Measurements from ENCODE around the gene TMEM135. TPM values are rescaled to one million over a fixed set of nuclear protein-coding genes. Genes with fewer than 3 reads are reported as not detected.

TMEM135 gene
- total RNA-seq, 1 donor from 2014 or later: 46.4 TPM

- Mint-ChIP-seq H3K9me3 (peaks cover 12% of the 10 kb centered on the region), H3K36me3 (peaks cover 7% of the 10 kb centered on the region), H3K27me3 (ENCODE audit: insufficient read depth, low read depth) (peaks cover 2% of the 10 kb centered on the region), H3K27ac (no peak overlapping the region), H3K4me1 (no peaks in the 10 kb centered on the region), H3K4me3 (no peak overlapping the region)
- TF ChIP-seq, protein P1, sequence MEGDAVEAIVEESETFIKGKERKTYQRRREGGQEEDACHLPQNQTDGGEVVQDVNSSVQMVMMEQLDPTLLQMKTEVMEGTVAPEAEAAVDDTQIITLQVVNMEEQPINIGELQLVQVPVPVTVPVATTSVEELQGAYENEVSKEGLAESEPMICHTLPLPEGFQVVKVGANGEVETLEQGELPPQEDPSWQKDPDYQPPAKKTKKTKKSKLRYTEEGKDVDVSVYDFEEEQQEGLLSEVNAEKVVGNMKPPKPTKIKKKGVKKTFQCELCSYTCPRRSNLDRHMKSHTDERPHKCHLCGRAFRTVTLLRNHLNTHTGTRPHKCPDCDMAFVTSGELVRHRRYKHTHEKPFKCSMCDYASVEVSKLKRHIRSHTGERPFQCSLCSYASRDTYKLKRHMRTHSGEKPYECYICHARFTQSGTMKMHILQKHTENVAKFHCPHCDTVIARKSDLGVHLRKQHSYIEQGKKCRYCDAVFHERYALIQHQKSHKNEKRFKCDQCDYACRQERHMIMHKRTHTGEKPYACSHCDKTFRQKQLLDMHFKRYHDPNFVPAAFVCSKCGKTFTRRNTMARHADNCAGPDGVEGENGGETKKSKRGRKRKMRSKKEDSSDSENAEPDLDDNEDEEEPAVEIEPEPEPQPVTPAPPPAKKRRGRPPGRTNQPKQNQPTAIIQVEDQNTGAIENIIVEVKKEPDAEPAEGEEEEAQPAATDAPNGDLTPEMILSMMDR (IDR thresholded peaks at IDR 0.05): no peak
- no peak for TF ChIP-seq EZH2phosphoT487 (IDR thresholded peaks at IDR 0.05)
- TF ChIP-seq EZH2 (IDR thresholded peaks at IDR 0.05): no peak
- Histone ChIP-seq H3K27ac (no peak overlapping the region), H2AFZ (replicated peaks) (no peak overlapping the region), H3K4me2 (no peak overlapping the region), H3K4me1 (no peaks in the 10 kb centered on the region), H3F3A (ENCODE audit: low read depth) (no peaks in the 10 kb centered on the region), H3K9me3 (ENCODE audit: low read depth) (no peaks in the 10 kb centered on the region), H3K9ac (no peak overlapping the region), H4K20me1 (ENCODE audit: low read depth) (no peaks in the 10 kb centered on the region), H3K27me3 (no peaks in the 10 kb centered on the region), H3K36me3 (no peaks in the 10 kb centered on the region), H3K79me2 (ENCODE audit: low read depth) (no peaks in the 10 kb centered on the region), H3K4me3 (no peak overlapping the region)
- no peak for DNase-seq (ENCODE audit: low spot score)
These were observed 193.3 kb downstream of the TMEM135 start for GRCh38 chr11:87230995-87231394.

- Histone ChIP-seq H3K79me2 (ENCODE audit: low read depth) (no peaks in the 10 kb centered on the region), H3K27ac (no peak overlapping the region), H2AFZ (replicated peaks) (no peak overlapping the region), H3K4me1 (no peaks in the 10 kb centered on the region), H3K36me3 (no peaks in the 10 kb centered on the region), H3K27me3 (no peaks in the 10 kb centered on the region), H3K4me2 (no peak overlapping the region), H3K4me3 (no peak overlapping the region), H3F3A (ENCODE audit: low read depth) (no peaks in the 10 kb centered on the region), H4K20me1 (ENCODE audit: low read depth) (no peaks in the 10 kb centered on the region), H3K9me3 (ENCODE audit: low read depth) (no peaks in the 10 kb centered on the region), H3K9ac (no peak overlapping the region)
- peaks cover 12% of the 10 kb centered on the region for H3K9me3 Mint-ChIP-seq
- no peaks in the 10 kb centered on the region for H3K4me1 Mint-ChIP-seq
- no peak for DNase-seq (ENCODE audit: low spot score)
- no peak for TF ChIP-seq EZH2 (IDR thresholded peaks at IDR 0.05)
- TF ChIP-seq, protein P1 (IDR thresholded peaks at IDR 0.05): no peak
- TF ChIP-seq EZH2phosphoT487 (IDR thresholded peaks at IDR 0.05): no peak
- H3K4me3 Mint-ChIP-seq: no peak overlapping the region
- H3K36me3 Mint-ChIP-seq: peaks cover 7% of the 10 kb centered on the region
- peaks cover 2% of the 10 kb centered on the region for H3K27me3 Mint-ChIP-seq (ENCODE audit: insufficient read depth, low read depth)
- no peak overlapping the region for H3K27ac Mint-ChIP-seq
These were observed 194.6 kb downstream of the TMEM135 start for GRCh38 chr11:87232320-87232719.

- Histone ChIP-seq H3K79me2 (ENCODE audit: low read depth) (no peaks in the 10 kb centered on the region), H3K9ac (no peak overlapping the region), H2AFZ (replicated peaks) (no peak overlapping the region), H3K27ac (no peak overlapping the region), H3K9me3 (ENCODE audit: low read depth) (no peaks in the 10 kb centered on the region), H3F3A (ENCODE audit: low read depth) (no peaks in the 10 kb centered on the region), H3K27me3 (no peaks in the 10 kb centered on the region), H3K36me3 (no peaks in the 10 kb centered on the region), H3K4me2 (no peak overlapping the region), H3K4me3 (no peak overlapping the region), H4K20me1 (ENCODE audit: low read depth) (no peaks in the 10 kb centered on the region), H3K4me1 (no peaks in the 10 kb centered on the region)
- no peak overlapping the region for H3K4me3 Mint-ChIP-seq
- H3K27ac Mint-ChIP-seq: no peak overlapping the region
- peaks cover 7% of the 10 kb centered on the region for H3K36me3 Mint-ChIP-seq
- no peak for DNase-seq (ENCODE audit: low spot score)
- peaks cover 2% of the 10 kb centered on the region for H3K27me3 Mint-ChIP-seq (ENCODE audit: insufficient read depth, low read depth)
- no peaks in the 10 kb centered on the region for H3K4me1 Mint-ChIP-seq
- TF ChIP-seq EZH2phosphoT487 (IDR thresholded peaks at IDR 0.05) (no peak), EZH2 (IDR thresholded peaks at IDR 0.05) (no peak)
- TF ChIP-seq, protein P1 (IDR thresholded peaks at IDR 0.05): no peak
- H3K9me3 Mint-ChIP-seq: peaks cover 12% of the 10 kb centered on the region
These were observed 197.6 kb downstream of the TMEM135 start for GRCh38 chr11:87235366-87235765.

All from neural progenitor cell (in vitro differentiated cells).